CD4-positive, alpha-beta T cell treated with Interferon gamma for 1 hour (primary cell): ENCODE measurements around the gene CYSLTR2.
"Not testable (repeated sequence)": the region's sequence is repeated elsewhere in the genome, so short reads cannot be mapped to it uniquely, and the experiment has no call there.

Experiments
- DNase-seq: peaks from one replicate; pipeline ENCODE4 v3.0.0-alpha.2; 2020

CYSLTR2 gene

GRCh38 chr13:48645845-48646244 lies 7.9 kb upstream of the CYSLTR2 start:
- no peak for DNase-seq

GRCh38 chr13:48646791-48647190 lies 6.9 kb upstream of the CYSLTR2 start:
- no peak for DNase-seq

GRCh38 chr13:48647625-48648024 lies 6.1 kb upstream of the CYSLTR2 start:
- DNase-seq, result no peak

GRCh38 chr13:48648446-48648845 lies 5.3 kb upstream of the CYSLTR2 start:
- DNase-seq, result no peak

GRCh38 chr13:48652851-48653471 lies 768 bp upstream of the CYSLTR2 start:
- no peak for DNase-seq

- DNase-seq, result no peak
Measured at GRCh38 chr13:48654511-48654910, 782 bp downstream of the CYSLTR2 start.

GRCh38 chr13:48655291-48655690 lies 1.6 kb downstream of the CYSLTR2 start:
- DNase-seq, result no peak

GRCh38 chr13:48656608-48657007 lies 2.9 kb downstream of the CYSLTR2 start:
- no peak for DNase-seq

- DNase-seq, result peak; percentile 9
Measured at GRCh38 chr13:48660361-48661076, 6.8 kb downstream of the CYSLTR2 start.

GRCh38 chr13:48661107-48661506 lies 7.4 kb downstream of the CYSLTR2 start:
- DNase-seq, result no peak

- DNase-seq, result no peak
Measured at GRCh38 chr13:48662226-48662625, 8.5 kb downstream of the CYSLTR2 start.

- no peak for DNase-seq
Measured at GRCh38 chr13:48667136-48667535, 13.4 kb downstream of the CYSLTR2 start.

- DNase-seq, result not testable (repeated sequence)
Measured at GRCh38 chr13:48671421-48671820, 17.7 kb downstream of the CYSLTR2 start.

GRCh38 chr13:48675247-48675646 lies 21.5 kb downstream of the CYSLTR2 start:
- DNase-seq, result no peak

- DNase-seq, result no peak
Measured at GRCh38 chr13:48678316-48678715, 24.6 kb downstream of the CYSLTR2 start.

- no peak for DNase-seq
Measured at GRCh38 chr13:48679941-48680680, 26.4 kb downstream of the CYSLTR2 start.

- DNase-seq, result no peak
Measured at GRCh38 chr13:48680756-48681392, 27.1 kb downstream of the CYSLTR2 start.

- no peak for DNase-seq
Measured at GRCh38 chr13:48681905-48682304, 28.2 kb downstream of the CYSLTR2 start.

- DNase-seq, result no peak
Measured at GRCh38 chr13:48682436-48682835, 28.7 kb downstream of the CYSLTR2 start.

GRCh38 chr13:48686636-48687210 lies 33.0 kb downstream of the CYSLTR2 start:
- no peak for DNase-seq

- DNase-seq, result no peak
Measured at GRCh38 chr13:48687249-48687648, 33.5 kb downstream of the CYSLTR2 start.

GRCh38 chr13:48693998-48694397 lies 40.3 kb downstream of the CYSLTR2 start:
- DNase-seq, result no peak

- DNase-seq, result no peak
Measured at GRCh38 chr13:48695776-48696175, 42.0 kb downstream of the CYSLTR2 start.
